ENCODE data around the gene GTF2IRD2.
"Not testable (repeated sequence)": the region's sequence is repeated elsewhere in the genome, so short reads cannot be mapped to it uniquely, and the experiment has no call there.

GRCh38 chr7:74772093-74772492 is 79.3 kb downstream of the GTF2IRD2 start:
- not testable (repeated sequence) for TF ChIP-seq CTCF (IDR thresholded peaks at IDR 0.05; ENCODE audit: control extremely low read depth in 1 of 3, insufficient read depth in 1 of 3, low read depth in 1 of 3, low read length in 3 of 3); SRF (IDR thresholded peaks at IDR 0.05; ENCODE audit: low read depth, low read length); CBX8 (IDR thresholded peaks at IDR 0.05; ENCODE audit: borderline replicate concordance, low read depth, low read length); SUZ12 (IDR thresholded peaks at IDR 0.05; ENCODE audit: low read length); TEAD4 (IDR thresholded peaks at IDR 0.05; ENCODE audit: low read depth, low read length); JUND (IDR thresholded peaks at IDR 0.05; ENCODE audit: low read length); CEBPB (IDR thresholded peaks at IDR 0.05; ENCODE audit: low read depth, low read length); BCL11A (IDR thresholded peaks at IDR 0.05; ENCODE audit: low read depth in 2 of 2, low read length in 2 of 2); POLR2A (IDR thresholded peaks at IDR 0.05; ENCODE audit: control extremely low read depth in 1 of 2, low read depth in 2 of 2, low read length in 2 of 2); TAF1 (IDR thresholded peaks at IDR 0.05; ENCODE audit: low read depth, low read length); GABPA (IDR thresholded peaks at IDR 0.05; ENCODE audit: borderline replicate concordance, insufficient read depth, low read length); ATF3 (IDR thresholded peaks at IDR 0.05; ENCODE audit: insufficient read depth, low read depth, low read length)
